ENCODE measurements around the gene HIF3A.

GRCh38 chr19:46357846-46358583, 61.2 kb downstream of the HIF3A start:
- TF ChIP-seq CTCF (IDR thresholded peaks at IDR 0.05) (no peak), POLR2AphosphoS5 (IDR thresholded peaks at IDR 0.05; ENCODE audit: low read depth, low read length) (no peak), REST (IDR thresholded peaks at IDR 0.05; ENCODE audit: insufficient read depth in 1 of 2, low read depth in 2 of 2, low read length in 1 of 2) (no peak)
